HG03442 (cell line): Measurements from ENCODE around the gene UTP14A.
"Not testable (repeated sequence)": the region's sequence is repeated elsewhere in the genome, so short reads cannot be mapped to it uniquely, and the experiment has no call there.

ENCODE experiments used
- ATAC-seq: cut with Tn5 transposase; IDR thresholded peaks from one replicate; pipeline ENCODE4 v1.9.1; 2021; ENCODE audit warnings: mild to moderate bottlenecking, moderate library complexity; ENCODE audit not compliant: unreplicated experiment

Gene UTP14A, protein sequence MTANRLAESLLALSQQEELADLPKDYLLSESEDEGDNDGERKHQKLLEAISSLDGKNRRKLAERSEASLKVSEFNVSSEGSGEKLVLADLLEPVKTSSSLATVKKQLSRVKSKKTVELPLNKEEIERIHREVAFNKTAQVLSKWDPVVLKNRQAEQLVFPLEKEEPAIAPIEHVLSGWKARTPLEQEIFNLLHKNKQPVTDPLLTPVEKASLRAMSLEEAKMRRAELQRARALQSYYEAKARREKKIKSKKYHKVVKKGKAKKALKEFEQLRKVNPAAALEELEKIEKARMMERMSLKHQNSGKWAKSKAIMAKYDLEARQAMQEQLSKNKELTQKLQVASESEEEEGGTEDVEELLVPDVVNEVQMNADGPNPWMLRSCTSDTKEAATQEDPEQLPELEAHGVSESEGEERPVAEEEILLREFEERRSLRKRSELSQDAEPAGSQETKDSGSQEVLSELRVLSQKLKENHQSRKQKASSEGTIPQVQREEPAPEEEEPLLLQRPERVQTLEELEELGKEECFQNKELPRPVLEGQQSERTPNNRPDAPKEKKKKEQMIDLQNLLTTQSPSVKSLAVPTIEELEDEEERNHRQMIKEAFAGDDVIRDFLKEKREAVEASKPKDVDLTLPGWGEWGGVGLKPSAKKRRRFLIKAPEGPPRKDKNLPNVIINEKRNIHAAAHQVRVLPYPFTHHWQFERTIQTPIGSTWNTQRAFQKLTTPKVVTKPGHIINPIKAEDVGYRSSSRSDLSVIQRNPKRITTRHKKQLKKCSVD

DNA sequence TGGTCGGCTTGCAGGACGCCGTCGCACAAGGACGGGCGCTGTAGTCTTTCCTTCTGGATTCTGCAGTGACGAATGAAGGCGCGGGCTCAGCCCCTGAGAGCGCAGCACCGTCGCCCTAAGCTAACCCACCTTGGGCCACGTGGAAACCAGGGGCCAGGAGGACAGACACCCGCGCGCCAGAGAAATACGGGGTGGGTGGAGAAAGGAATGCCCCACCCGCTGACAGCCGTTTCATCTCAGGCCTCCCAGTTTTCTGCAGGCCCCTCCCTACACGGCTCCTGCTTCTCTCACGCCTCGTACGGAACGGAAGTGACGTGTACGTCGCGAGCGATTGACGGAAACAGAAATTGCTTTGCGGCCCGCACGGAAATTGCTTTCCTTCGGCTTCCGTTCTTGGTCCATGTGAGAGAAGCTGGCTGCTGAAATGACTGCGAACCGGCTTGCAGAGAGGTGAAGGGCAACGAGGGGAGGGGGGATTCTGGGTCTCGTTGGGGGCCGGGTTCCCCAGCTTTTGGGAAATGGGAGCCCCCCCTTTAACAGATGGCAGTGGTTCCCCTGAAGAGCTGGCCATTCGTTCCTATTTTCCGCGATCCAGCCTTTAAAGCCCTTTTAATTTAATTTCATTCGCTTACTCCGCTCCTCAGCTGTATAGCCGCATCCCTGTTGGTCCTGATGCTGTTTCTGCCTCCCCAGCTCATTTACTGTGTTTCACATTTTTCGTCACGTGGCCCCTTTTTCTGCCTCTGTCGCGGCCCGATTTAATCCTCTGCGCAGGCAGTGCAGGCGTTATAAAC lies at the start of gene UTP14A:
UTP14A (plus strand) TSS at position 378 of the 794 bp plus-strand sequence; CDS start at position 425, 47 bp downstream.
- peak; percentile 98 for ATAC-seq

DNA sequence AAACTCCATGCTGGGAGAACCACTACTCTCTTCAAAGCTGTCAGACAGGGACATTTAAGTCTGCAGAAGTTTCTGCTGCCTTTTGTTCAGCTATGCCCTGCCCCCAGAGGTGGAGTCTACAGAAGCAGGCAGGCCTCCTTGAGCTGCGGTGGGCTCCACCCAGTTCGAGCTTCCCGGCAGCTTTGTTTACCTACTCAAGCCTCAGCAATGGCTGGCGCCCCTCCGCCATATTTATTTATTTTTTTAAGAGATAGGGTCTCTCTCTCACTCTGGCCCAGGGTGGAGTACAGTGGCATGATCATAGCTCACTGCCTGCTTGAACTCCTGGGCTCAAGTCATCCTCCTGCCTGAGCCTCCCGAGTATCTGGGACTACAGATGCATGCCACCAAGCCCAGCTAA lies 46.8 kb upstream of the UTP14A start:
- ATAC-seq: not testable (repeated sequence)

DNA sequence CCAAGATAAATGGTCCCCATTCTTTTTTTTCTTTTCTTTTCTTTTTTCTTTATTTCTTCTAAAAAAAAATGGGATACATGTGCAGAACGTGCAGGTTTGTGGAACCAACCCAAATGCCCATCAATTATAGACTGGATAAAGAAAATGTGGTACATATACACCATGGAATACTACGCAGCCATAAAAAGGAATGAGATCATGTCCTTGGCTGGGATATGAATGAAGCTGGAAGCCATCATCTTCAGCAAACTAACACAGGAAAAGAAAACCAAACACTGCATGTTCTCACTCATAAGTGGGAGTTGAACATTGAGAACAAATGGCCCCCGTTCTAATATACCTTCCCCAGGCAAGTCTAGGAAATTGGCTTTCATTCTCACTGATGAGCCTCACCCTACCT lies 39.6 kb upstream of the UTP14A start:
- not testable (repeated sequence) for ATAC-seq

DNA sequence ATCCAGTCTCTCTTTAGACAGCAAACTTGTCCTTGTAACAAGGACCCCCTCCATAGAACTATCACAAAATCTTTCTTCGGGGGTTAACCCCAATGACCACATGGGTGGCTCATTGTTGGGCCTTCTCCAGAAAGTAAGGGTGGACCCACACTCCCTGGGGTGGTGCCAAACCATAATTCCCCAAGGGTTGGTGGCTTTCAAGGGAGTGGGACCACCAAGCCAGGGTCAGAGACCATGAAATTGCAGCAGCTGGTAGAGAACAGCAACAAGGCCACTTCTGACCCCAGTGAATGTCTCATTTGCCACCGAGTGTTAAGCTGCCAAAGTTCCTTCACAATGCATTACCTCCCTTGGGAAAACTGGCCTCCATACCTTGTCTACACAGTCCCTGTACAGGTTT lies 33.4 kb upstream of the UTP14A start:
- ATAC-seq: no peak

DNA sequence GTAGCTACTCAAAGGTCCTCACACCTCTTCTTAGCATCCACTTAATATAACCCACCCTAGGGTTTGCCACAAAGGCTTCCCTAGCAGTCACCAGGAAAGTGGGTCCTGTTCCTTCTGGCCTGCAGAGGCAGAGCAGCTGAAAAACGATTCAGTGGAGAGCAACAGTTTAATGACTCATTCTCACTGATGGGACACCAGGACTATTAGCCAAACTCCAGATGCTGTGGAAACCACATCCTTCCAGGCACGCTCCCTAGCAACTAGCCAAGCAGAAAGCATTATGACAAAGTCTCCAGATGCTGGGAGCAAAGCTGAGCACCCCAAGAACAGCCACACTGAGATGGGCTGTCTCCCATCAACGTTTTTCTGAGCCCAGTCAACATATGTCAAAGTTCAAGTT lies 30.3 kb upstream of the UTP14A start:
- ATAC-seq: no peak

DNA sequence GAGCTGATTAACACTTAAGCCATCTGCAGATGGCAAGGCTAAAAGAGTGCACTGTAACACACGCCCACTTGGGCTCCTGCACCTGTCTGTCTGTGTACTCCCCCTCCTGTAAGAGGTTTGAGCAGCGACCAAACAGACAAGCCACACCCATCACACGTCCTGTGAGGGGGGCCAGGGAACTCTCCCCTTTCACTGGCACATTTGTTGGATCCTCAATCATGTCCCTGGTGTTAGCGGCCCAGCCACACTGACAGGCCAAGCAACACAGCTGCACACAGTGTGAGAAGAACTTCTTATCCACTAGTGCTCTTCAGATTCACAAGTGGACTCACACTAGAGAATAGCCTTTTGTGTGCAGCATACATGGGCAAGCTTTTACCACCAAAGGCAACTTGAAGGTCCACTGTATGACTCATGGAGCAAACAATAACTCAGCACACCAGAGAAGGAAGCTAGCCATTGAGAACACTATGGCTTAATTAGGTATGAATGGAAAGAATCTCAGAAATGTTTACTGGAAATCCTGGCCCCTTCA lies 29.1 kb upstream of the UTP14A start:
- no peak for ATAC-seq

DNA sequence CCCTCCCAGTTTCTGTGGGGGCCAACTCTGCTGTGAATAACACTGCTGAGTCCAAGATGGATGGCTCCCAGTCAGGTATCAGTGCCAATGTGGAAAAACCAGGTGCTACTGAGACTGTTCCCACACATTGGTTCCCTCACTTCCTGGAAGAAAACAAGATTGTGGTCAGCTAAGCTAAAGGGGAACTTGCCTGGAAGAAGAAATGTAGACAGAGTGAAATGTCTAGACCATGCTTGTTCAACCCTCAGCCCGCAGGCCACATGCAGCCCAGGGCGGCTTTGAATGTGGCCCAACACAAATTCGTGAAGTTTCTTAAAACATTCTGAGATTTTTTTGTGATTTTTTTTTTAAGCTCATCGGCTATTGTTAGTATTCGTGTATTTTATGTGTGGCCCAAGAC lies 28.6 kb upstream of the UTP14A start:
- ATAC-seq: no peak

DNA sequence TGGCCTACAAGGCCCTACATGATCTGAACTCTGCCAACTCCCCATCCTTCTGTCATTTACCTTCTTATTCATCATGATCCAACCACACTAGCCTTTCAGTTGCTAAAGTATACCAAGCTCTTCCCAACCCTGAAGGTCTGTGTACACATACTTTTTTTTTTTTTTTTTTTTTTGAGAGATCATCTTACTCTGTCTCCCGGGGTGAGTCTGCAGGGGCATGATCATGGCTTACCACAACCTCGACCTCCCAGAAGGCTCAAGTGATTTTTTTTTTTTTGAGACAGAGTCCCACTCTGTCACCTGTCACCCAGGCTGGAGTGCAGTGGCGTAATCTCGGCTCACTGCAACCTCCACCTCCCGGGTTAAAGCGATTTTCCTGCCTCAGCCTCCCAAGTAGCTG lies 5.9 kb upstream of the UTP14A start:
- ATAC-seq: no peak

DNA sequence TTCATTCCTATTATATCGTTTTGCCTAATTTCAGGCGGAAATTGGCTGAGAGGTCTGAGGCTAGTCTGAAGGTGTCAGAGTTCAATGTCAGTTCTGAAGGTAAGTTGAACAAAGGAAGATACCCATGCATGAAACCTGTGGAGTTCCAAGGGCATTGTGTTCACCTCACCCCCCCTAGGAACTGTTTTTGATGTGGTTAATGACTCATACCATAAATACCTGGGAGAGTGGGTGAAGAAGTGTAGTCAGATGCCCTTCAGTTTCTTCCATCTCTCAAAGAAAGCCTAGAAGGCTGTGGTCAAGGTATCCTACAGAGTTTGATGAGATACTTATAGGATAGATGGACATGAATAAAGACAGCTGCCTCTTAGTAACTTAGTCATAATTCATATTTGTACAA lies 2.7 kb downstream of the UTP14A start:
- no peak for ATAC-seq

DNA sequence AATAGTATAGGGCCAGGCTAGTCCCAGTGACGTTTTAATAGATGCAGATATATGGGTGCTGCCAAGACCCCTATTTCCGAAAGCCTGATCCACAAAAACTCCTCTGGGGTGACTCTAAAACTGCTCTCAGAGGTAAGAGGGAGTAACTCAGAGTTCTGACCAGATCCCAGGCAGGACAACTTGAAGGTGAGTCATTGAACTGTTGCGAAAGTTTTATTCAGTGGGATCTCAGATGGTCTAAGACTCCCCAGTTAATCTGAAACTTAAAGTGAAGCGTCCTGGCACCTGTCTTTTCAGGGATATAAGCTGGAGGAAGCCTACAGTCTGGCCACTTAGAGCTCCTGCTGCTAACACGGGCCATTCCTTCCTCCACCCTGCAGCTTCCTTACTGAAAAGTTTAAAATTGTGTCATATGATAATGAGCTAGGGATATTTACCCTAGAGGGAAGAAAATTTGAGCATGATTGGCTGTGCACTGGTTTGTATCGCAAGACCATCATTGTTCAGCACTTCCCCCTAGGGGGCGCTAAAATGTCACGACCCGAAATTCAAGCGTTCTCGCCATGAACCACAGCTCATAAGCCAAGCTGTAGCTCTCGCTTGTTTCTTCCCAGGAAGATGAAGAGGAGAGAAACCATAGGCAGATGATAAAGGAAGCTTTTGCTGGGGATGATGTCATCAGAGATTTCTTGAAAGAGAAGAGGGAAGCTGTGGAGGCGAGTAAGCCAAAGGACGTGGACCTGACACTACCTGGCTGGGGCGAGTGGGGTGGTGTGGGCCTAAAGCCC lies 19.5 kb downstream of the UTP14A start:
- no peak for ATAC-seq

DNA sequence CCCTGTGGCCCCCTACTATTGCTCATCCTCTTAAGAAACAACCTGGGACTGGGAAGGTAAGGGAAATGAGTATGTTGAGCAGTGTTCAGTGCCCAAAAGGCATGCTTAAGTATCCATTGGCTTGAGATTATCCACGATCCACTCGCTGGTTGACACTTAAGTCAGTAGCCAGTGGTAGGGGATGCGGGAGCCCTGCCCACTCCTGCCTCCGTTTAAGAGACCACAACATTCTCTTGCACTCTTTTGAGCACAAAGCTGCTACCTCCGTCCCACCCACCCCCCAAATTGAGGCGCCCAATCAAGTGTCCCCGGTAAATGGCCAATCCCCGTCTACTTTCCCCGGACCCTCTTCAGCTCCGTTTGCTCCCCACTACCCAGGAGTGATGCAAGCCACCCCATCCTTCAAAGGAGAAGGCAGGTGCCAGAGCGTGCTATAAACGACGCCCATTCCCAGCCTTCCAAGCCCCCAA lies 25.0 kb downstream of the UTP14A start:
- no peak for ATAC-seq

DNA sequence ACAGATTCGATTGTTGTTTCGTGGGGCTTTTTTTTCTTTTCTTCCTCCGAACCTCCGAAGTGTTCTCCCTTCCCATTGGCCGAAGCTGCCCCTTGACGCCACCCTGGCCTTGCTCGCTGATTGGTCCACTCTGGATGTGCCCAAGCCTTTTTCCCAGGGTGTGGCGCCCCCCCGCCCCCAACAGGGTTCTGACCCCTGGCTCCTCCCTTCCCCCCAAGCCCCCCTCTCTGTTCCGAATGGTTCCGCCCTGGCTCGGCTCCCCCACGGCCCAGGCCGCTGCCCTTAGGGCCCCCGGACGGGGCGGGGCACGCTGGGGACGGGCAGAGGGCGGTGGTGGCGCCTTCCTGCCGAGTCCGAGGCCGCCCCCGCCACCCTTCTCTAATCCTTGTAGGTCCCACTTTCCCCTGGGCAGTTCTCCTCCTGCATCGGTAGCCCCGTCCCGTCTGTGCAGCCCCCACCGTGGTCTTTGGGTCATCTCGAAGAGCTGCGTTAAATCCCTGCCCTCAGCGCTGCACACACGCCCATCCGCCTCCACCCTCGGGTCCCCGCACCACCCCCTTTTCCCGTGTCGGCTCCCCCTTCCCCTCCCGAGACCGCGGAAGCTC lies 25.5 kb downstream of the UTP14A start:
- ATAC-seq: peak; percentile 73

DNA sequence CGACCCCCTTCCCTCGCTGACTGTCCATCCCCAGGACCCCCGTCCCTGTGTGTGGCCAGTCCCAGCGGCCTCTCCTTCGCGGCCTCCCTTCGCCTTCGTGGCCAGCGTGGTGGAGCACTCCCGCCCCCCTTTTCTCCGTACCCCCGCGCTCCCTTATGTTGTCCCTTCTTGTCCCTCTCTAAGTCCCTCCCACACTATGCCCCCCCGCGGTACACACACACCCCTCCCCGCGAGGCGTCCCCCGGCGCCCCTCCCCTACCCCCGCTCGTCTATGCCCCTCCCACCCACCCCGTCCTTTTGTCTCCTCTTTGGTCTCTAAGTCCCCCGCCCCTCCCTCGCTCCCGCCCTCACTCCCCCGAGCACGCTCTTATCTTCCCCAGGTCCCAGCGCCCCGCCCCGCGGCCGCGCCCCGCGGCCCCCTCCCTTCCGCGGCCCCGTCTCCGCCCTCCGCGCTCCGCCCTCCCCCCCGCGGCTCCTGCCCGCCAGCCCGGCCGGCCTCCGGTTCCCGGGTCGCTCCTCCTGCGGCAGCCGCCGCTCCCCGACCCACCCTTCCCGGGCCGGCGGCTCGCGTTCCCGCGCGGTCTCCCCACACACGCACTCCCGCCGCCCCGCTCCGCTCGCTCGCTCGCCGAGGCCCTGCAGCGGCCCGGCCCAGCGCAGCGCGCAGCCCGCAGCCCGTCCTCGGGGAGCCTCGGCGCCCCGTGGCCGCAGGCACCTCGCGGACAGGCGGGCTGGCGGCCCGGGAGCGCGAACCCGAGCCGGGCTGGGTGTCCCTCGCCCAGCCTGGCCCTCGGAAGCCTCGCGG lies 26.3 kb downstream of the UTP14A start:
- peak; percentile 46 for ATAC-seq

DNA sequence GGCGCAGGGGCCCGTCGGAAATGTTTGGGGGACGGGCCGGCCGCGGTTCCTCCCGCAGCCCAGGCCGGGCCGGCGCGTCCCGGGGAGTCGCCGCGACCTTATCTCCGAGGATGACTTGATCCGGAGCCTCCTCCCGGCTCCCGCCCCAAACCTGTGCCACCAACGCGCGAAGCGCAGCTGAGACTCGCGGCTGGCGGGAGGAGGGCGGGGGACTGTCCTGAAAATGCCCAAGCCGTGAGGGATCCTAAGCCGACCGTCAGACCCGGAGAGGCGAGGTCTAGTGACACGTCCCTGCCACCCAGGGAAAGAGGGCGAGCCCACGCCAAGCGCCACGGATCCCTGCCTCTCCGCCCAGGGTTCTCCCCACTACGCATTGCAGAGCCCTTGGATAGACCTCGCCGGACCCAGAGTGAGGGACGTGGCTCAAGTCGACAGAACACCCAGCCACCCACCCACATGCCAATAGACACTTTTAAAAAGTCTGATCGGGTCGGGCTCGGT lies 26.9 kb downstream of the UTP14A start:
- ATAC-seq: peak; percentile 7

DNA sequence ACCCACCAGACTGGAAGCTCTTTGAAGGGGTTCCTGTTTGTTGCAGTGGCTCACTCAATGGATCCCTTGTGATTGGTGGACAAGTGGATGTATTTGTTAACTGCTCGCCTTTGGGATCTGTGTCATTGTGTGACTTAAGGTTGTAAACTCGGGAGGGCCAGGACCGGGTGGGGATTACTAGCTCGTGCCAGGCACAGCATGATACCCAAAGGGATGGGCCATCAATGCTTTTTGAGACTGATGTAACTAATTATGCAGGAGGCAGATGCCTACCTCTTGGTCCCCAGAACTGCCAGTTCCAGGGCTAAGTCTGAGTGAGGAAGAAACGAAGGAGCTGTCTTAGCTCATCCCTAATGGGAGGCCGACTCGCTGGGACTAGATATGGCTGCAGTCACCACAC lies 27.7 kb downstream of the UTP14A start:
- ATAC-seq: no peak

DNA sequence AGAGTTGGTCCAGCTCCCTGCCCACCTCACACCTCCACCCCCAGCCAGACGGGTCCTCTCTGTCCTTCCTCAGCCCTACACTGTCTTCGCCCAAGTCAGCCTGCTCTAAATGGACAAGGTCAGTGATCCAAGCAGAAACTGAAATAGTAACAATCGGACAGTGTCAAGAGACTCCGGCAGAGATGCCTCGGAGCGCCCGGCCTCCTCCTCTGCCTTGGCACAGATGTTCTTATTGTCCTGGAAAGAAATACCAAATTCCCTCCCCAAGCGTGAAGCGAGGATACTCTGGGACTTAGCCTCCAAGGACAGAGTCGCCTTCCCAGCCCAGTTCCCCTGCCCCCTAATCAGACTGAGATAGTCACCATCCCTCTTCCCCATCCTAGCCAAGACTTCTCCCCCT lies 28.5 kb downstream of the UTP14A start:
- ATAC-seq: no peak

DNA sequence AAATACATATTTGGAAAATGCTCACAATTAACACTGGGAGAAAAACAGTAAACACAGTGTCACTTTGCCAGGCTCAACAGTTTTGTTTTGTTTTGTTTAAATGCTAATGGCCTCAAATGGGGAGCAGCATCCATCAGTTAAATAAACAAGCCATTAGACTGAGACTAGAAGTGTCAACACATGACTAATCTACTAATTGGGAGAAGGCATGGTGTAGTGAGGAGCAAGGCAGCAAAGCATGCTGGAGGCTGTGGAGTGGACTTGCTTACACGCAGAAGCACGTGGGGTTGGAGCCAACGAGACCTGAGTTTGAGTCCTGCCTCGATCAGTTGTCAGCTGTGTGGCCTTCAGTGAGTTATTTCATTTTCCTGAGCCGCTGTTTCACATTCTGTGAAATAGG lies 29.0 kb downstream of the UTP14A start:
- ATAC-seq: no peak

DNA sequence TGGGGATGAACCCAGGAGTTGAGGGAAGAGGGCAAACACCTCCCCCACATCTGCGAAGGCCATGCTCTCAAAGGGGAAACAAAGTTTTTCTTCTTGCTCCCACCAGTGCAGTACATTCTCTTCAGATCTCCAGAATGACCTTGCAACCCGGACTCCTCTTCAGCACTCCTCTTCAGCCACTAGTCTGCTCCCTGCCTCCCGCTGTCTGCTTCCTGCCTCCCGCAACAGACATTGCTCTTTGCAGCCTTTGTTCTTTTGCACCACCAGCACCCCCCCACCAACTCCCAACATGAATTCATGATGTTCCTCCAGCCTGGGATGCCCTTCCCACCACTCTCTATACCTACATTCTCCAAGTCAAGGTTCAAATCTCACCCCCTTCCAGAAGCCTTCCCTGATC lies 32.1 kb downstream of the UTP14A start:
- ATAC-seq: no peak

DNA sequence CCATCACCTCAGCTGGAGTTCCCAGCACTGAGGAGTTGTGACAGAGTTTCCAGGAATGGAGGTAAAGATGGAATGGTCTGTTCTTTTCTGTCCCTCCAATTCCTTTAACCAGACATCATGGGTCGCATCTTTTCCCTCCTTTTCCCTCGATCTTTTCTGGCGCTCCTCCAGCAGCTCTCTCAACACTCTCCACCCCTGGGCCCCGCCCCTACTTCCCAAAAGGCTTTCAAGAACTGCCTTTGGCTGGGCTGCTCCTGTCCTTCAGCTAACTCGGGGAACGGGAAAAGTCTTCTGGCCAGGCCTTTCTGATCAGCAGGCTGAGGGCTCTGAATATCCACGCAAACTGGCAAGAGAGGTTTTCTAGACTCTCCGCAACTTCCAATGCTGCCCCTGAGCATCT lies 34.0 kb downstream of the UTP14A start:
- no peak for ATAC-seq
